HepG2 (cell line): ENCODE measurements around the gene FAM171A2.

Experiments
- NFE2 ChIP-seq: sonication (generic); formaldehyde crosslinking; IDR thresholded peaks from 2 replicates; pipeline ENCODE4 v1.4.0; 2020; ENCODE audit warnings: missing genetic modification reagents
- TAF1 ChIP-seq: sonication (generic); formaldehyde crosslinking; IDR thresholded peaks from 2 replicates; pipeline ENCODE4 v1.4.0; 2020; ENCODE audit warnings: missing genetic modification reagents
- TF ChIP-seq, protein P1 (sequence below): sonication (generic); formaldehyde crosslinking; IDR thresholded peaks from 2 replicates; pipeline ENCODE4 v1.4.0; 2020; ENCODE audit warnings: missing genetic modification reagents, borderline replicate concordance

DNA sequence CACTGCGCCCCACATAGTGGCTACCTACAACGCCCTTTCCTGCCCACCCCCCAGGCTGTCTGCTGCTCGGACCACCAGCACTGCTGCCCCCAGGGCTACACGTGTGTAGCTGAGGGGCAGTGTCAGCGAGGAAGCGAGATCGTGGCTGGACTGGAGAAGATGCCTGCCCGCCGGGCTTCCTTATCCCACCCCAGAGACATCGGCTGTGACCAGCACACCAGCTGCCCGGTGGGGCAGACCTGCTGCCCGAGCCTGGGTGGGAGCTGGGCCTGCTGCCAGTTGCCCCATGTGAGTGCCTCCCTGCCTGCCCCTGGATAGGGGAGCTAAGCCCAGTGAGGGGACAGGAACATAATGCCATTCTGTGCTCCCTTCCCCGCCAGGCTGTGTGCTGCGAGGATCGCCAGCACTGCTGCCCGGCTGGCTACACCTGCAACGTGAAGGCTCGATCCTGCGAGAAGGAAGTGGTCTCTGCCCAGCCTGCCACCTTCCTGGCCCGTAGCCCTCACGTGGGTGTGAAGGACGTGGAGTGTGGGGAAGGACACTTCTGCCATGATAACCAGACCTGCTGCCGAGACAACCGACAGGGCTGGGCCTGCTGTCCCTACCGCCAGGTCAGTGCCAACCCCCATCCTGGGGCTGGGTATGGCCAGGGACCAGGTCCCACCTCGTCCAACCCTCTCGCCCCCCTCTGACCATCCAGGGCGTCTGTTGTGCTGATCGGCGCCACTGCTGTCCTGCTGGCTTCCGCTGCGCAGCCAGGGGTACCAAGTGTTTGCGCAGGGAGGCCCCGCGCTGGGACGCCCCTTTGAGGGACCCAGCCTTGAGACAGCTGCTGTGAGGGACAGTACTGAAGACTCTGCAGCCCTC lies 11.5 kb downstream of the FAM171A2 start:
- TF ChIP-seq TAF1 (CRISPR knock-in tag) (no peak), NFE2 (CRISPR knock-in tag) (no peak)
- TF ChIP-seq, protein P1, sequence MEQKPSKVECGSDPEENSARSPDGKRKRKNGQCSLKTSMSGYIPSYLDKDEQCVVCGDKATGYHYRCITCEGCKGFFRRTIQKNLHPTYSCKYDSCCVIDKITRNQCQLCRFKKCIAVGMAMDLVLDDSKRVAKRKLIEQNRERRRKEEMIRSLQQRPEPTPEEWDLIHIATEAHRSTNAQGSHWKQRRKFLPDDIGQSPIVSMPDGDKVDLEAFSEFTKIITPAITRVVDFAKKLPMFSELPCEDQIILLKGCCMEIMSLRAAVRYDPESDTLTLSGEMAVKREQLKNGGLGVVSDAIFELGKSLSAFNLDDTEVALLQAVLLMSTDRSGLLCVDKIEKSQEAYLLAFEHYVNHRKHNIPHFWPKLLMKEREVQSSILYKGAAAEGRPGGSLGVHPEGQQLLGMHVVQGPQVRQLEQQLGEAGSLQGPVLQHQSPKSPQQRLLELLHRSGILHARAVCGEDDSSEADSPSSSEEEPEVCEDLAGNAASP (CRISPR knock-in tag), result no peak
